Endometrial microvascular endothelial cells (primary cell): ENCODE results near the gene KIRREL3. TPM values are rescaled to one million over a fixed set of nuclear protein-coding genes. Genes with fewer than 3 reads are reported as not detected.

Experiments used
- in situ Hi-C: cut with HindIII; loops from 2 replicates; pipeline ENCODE4 v1.10.0; 2017; ENCODE audit warnings: low sequenced_read_pairs, low pct_unique_long_range_greater_than_20kb; ENCODE audit errors: inconsistent ontology term
- total RNA-seq: library from RNA; depleted of rRNA; stranded (reverse); fragments of >200 nt; gene quantifications from one replicate; pipeline ENCODE4 v1.2.3, GENCODE V29; 2015; ENCODE audit errors: inconsistent ontology term

The KIRREL3 gene
- total RNA-seq, 1 donor from 2014 or later, result 0.56 TPM

DNA sequence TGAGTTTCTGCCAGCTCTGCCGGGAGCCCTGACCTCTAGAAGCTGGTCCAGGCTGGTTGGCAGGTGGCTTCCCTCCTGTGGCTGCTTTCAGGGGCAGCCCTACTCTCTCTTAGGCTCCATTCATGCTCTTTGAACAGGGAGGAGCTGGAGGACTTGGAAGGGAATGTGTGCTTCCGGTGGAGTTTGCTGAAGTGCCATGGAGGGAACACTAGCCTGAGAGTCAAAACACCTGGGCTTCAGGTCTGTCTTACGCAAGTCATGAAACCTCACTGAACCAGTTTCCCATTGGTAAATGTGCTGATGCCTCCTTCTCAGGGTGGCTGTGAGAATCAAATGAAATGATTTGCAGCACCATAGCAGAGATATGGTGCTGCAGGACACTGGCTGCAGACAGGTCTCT is 224.5 kb downstream of the KIRREL3 start:
- in situ Hi-C loops, result no loop called here

DNA sequence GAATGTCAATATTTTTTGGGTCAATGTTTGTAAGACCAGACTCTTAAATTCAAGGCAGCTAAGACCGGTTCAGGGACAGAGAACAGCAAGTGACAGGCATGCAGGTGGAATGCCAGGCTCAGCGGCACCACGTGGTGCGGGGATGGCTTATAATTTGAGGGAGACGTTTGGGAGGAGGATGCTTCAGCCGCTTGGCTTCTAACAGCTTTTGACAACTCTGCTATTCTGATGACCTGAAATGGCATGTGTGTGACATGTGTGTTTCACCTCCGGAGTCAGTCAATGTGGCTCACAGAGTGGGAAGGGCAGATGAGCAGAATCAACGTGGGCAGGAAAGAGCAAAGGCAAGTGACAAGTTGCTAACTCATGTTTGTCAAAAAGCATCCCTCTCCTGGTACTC is 228.3 kb downstream of the KIRREL3 start:
- in situ Hi-C loops, result no loop called here

DNA sequence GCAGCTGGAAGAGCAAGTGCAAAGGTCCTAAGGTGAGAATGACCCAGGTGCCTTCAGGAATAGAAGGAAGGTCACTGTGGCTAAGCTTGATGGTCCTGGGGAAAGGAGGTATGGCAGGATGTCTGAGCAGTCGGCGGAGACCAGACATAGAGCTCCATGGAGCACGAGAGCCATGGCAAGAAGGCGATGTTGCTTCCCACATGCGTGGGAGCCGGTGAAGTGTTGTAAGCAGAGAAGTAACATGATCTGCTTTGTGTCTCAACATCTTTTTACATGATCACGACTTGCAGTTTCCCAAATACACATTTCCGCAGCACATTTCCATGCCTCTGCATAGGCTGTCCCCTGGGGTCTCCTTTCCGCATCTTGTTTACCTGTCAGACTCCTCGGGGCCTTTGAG is 231.9 kb downstream of the KIRREL3 start:
- in situ Hi-C loops, result no loop called here

DNA sequence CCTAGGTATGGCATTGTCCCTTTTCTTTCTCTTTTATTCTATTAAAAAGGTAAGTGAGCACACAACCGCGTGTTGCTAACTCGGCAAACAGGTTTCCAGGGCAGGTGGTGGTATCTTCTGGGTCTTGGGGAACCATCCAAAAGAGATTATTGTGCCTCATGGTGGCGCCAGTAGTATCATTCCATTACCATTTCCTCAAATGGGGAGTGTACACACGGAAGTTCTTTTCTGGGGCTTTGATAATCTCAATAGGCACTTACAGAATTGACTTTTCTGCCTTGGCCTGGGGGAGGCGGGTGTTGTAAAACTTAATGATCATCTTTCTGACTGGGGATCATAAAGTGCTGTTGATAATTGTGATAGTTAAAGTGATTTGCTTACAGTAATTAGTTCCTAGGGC is 234.1 kb downstream of the KIRREL3 start:
- in situ Hi-C loops, result no loop called here

DNA sequence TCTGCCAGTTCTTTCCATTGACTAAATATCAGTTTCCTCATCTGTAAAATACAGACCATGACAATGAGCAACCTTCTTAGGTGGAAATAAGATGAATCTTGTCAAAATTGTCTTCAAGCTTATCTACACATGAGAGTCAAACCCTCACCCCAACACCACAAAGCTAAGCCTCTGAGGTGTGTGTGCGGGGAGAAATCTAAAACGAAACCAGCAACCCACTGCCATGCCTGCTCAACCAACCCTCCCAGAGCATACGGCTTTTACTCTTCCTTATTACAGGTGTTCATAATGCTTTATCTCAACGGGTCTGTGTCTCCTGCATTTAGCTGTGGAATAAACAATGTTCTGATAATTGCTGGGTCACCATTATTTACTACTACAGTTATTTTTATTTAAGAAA is 235.4 kb downstream of the KIRREL3 start:
- in situ Hi-C loops, result no loop called here

DNA sequence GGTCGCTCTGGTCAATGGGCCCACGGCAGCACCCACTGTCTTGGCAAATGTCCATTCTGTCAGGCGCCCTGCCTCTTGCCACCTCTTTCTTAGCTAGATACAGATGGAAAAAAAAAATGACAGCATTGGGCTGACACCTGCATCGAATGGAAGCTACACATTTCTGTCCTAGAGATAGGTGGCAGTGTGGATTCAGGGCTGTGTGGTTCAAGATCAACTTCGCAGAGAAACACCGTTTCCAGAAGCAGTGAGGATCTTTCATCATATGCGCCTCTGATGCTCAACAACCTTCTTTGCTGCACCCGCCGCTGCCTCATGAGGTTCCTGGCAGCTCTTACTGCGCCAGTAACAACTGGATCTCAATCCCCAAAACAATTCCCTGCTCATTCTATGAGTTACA is 236.3 kb downstream of the KIRREL3 start:
- in situ Hi-C loops, result no loop called here

DNA sequence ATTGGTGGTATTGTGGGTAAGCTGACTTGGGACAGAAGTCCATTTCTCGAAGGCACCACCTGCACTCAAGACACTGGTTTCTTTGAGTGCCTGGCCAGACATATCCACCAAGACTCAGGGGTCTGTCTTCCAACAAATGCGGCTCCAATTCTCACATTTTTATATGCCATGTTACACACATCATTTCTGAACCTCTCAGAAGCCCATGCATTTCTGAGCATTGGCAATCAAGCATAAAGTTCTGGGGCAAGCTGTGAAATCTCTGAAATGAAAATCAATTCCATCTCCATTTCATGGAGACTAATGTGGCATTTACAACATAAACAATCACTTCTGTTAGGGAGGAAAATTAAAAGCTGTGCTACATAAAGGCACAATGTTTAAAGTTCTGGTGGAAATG is 243.7 kb downstream of the KIRREL3 start:
- in situ Hi-C loops, result no loop called here

DNA sequence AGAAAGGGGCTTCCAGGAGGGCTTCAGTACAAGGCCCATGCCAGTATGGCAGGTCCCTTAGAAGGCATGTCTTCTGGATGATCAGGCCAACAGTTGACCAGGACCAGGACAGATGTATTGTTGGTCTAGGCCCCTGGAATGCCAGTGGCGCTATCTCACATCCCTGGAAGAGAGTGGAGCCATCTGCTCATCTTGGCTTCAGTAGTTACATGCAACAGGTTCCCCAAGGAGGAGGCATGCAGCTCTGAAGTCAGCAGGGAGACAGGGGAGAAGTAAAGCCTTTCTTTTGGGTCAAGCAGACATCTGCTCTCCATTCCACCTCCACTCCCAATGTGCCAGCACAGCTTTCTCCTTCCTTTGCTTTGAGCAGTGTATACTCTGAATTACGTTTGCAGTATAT is 244.1 kb downstream of the KIRREL3 start:
- in situ Hi-C loops, result no loop called here

DNA sequence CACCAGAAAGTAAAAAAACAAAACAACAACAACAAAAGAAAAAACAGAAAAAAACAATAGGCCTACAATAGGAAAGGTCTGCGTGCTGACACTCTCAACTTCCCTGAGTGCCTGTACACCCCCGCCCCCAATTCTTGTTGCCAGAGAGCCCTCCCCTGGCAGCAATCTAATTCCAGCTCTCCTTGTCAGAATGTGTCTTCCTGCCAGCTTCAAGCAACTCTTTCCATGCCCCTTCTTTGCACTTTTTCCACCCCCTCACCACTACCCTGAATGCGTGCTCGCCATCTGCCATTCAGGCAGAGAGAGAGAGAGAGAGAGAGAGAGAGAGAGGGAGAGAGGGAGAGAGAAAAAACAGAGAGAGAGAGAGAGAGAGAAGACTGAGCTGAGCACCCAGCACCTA is 245.0 kb downstream of the KIRREL3 start:
- in situ Hi-C loops, result no loop called here

DNA sequence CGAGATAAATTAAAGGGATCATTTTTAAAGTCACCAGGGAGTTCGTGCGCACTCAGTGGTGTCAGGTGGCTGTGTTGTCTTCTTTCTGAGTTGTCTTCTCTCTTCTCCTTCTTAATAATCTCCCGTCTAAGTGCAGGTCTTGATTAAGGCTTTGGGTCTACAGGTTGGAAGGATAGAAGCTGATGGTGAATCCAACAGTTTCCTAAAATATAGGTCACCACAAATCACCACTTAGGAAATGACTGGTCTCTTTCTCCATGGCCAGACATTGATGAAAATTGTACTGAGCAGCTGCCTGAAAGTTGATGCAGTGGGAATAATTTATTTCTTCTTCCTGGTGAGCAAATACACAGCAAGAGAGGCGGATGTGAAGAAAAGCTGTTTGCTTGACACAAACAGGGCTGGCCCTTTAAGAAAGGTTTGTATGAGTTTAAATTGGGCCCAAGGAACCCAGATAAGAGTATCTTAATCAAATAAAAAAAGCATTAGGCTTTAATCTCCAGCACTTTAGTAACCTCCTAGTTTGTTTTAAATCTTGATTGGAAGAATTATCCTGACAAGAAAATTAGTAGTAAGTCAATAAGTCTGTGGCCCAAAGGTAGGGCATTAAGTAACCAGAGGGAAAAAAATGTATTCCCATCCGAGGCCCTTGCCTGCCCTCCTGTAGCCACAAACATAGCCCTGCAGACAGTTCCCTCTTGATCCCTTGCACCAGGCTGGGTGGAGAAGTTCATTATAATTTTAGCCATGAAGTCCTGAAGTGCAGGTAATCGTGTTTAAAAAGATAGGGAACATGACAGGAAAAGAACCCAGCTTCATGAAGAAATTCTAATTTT is 245.8 kb downstream of the KIRREL3 start:
- in situ Hi-C loops, result no loop called here

DNA sequence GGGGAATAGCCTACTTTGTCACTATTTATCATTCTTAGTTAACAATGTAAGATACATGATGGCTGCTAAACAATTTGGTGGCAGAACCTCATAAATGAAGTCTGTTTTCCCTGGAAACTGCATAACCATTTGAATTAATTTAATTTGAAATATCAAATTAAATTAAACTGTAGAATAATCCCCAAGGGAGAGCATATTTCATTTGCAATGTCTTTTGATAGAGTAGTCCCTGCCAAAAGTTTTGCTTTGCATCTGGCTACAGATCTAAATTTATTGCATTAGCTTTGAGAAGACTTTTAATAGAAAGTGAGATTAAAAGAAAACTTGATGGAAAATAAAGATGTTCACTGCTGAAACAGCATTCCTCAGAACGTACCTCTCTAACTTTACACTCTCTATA is 246.6 kb downstream of the KIRREL3 start:
- in situ Hi-C loops, result no loop called here

DNA sequence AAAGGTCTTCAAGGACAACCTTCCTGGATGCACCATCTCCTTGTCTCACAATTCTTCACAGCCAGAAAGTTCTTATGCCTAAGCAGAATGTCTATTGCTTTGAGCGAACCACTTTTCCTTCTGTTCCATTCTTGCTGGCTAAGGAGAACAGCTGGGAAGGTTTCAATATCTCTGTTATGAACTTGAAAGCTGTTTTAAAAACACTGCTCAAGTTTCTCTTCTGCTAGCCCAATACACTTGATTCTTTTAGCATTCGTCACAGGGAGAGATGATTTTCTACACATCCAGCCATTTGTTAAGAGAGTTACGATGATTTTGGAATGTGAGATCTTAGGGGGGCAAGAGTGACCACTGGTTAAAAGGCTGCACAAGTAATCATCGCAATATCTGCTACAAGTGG is 249.3 kb downstream of the KIRREL3 start:
- in situ Hi-C loops, result no loop called here

DNA sequence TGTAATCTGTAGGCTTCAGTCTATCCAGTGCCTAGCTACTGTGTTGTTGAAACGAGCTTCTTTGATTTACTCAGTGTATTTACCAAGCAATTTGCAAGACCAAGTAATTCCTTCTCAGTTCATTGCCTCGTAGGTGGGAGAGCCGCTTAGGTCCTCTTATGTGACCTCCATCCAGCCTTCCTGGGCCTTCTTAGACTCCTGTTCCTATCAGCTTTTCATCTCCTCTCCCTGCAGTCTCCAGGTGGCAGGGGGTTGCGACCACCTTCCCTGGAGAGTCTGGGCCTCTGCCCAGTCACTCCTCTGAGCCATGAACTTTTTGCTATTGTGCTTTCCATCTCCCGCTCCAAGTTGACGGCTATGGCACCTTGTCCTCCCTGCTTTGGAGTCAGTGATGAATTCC is 251.8 kb downstream of the KIRREL3 start:
- in situ Hi-C loops, result no loop called here

DNA sequence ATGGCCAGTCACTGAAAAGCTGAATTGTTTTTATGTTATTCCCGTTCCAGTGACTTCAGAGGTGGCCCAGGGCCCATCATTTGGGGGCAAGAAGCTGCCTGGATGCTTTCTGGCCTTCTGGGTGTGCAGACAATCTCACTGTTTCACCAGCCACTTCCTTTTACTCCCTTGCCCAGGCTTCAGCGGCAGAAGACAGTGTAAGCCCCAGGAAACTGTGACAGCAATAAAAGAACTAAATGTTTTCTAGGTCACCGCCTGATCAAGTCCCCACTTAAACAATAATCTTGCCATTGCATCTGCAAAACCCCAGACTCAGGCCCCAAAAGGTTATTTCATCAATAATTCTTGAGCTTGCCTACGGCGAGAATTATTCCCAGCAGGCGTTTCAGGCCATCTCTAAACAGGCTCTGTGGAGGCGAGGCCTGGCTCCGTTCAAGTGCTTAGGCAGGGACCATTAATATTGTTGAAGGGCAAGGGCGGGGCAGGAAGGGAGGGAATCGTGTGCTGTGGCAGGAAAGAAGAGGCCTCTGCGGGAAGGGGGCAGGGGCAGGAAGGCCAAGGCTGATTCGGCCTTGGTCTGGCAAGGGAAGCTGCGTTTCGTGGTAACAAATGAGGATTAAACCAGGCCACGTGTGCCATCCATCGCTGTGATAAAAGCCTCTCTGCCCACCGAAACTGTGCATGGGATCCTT is 252.3 kb downstream of the KIRREL3 start:
- in situ Hi-C loops, result no loop called here

DNA sequence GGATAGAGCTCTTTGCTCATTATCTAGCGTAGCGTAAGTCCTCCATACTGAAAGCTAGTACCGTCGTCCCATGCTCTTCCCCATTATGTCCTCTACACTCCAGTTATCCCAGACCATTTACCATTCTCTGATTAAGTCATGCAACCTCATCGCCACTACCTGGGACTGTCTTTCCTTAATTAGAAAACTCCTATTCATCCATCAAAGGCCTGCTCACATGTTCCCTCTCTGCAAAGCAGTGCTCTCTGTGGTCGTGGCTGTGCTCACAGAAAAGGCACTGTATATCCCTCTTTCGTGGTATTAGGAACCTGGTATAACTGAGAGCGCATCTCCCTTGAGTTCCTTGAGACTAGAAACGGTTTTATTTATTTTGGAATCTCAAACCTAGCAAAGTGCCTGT is 253.3 kb downstream of the KIRREL3 start:
- in situ Hi-C loops, result no loop called here

DNA sequence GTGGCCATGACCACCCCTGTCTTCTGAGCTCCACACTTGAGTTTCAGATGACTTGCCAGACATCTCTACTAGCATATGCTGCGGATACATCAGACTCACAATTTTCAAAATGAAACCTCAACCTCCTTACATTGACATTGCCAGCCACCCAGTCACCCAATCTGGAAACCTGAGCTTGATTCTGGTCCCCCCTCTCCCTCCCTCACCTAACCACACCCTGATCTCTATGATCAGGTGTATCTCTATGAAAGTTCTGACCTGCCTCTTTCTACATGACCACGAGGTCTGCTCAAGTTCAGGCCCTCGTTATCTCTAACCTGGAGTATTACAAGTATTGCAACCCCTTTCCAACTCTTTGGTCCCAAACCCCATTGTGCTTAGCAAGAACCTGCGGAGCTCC is 254.1 kb downstream of the KIRREL3 start:
- in situ Hi-C loops, result no loop called here

DNA sequence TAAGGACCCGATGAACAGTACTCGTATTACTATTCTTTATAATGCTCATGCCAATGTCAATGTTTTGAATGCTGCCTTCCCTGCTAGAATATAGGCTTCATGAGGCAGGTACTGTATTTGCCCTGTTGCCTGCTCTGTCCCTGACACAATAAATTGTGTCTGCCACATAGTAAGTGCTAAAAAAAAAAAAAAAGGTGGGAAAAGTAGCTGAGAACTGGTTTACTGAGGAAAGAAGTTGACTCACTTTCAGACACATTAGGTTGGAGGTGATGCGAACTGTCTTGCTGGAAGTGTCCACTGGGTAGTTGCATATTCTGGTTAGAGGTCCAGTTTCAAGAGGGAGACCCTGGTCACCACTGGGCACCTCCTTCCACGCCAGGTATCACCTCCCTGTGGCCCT is 255.9 kb downstream of the KIRREL3 start:
- in situ Hi-C loops, result no loop called here

DNA sequence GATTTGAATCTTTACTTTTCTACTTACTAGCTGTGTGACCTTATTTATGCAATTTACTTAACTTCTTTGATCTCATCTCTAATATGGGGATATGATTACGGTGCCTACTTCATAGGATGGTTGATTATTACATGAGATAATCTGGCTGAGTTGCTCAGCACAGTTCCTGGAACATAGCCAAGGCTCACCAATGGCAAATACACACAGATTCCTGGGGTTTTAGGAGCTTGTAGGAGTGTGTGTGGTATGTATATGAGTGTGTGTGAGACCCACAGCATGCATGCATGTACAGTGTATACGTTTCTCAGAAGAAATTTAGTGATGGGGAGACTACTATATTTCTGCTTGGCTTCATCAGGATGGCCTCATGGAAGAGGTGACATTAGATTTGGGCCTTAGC is 256.9 kb downstream of the KIRREL3 start:
- in situ Hi-C loops, result no loop called here

DNA sequence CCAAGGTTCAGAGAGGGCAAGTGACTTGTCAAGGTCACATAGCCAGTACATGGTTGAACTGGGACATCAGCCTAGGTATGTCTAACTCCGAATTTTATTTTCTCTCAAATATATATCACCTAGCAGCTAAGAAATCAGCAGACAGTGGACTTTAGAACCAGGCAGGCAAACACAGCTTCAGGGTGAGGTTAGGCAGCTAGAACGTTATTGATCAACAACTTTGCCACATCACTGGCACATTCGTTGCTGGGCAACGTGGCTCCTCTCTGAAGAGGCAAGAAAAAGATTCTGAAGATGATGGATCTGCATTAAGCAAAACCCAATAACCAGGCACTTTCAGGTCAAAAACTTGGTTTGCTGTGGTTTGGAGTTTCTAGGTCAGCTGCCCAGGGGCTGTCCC is 258.0 kb downstream of the KIRREL3 start:
- in situ Hi-C loops, result no loop called here

DNA sequence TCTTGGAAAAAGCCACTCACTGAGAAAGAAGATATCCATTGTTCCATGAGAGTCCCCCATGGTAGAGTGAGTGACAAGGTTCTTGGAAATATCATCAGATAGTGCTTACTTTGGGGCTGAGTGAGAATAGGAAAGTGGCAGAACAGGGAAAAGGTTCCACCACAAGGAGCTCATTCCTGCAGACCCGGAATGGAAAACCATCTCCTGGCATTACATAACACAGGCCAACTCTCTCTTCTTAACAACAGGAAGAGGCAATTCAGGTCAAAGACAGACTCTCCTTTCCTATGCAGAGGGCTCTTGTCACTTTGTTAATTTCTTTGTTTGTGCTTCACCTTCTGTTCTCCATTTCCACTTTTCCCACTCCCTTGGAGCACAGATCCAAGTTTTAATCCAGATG is 259.7 kb downstream of the KIRREL3 start:
- in situ Hi-C loops, result no loop called here
